K562 (cell line): ENCODE measurements around the gene PHACTR2.

Experiments used
- EZH2 ChIP-seq: IDR thresholded peaks from 2 replicates; pipeline ENCODE4 v1.6.1; 2012; ENCODE audit warnings: low read depth, mild to moderate bottlenecking, inconsistent platforms, low read length, borderline replicate concordance
- MAFG ChIP-seq: fragments of 450-650 bp; conservative IDR thresholded peaks from 2 replicates; pipeline ENCODE4 v1.6.1; 2016; ENCODE audit warnings: missing genetic modification characterization, missing compliant biosample characterization
- PHF20 ChIP-seq: fragments of 450-650 bp; IDR thresholded peaks from 2 replicates; pipeline ENCODE4 v1.6.1; 2018; ENCODE audit not compliant: partially characterized antibody
- POLR2A ChIP-seq: fragments of 450-650 bp; conservative IDR thresholded peaks from 2 replicates; pipeline ENCODE4 v1.6.1; 2016
- POLR2AphosphoS2 ChIP-seq: IDR thresholded peaks from 2 replicates; pipeline ENCODE4 v1.6.1; 2012; ENCODE audit warnings: low read length, improper control_type of control experiment
- POLR2AphosphoS5 ChIP-seq: IDR thresholded peaks from 2 replicates; pipeline ENCODE4 v1.6.1; 2011; ENCODE audit warnings: mild to moderate bottlenecking, low read depth, low read length, moderate library complexity; ENCODE audit not compliant: control insufficient read depth, insufficient read depth
- PTBP1 ChIP-seq: fragments of 200-400 bp; formaldehyde crosslinking; IDR thresholded peaks from 2 replicates; pipeline ENCODE4 v1.6.1; 2017; ENCODE audit warnings: low read depth, low read length
- PYGO2 ChIP-seq: fragments of 450-650 bp; IDR thresholded peaks from 2 replicates; pipeline ENCODE4 v1.6.1; 2016; ENCODE audit warnings: mild to moderate bottlenecking, missing genetic modification characterization, moderate library complexity, missing compliant biosample characterization
- RBM39 ChIP-seq: fragments of 200-400 bp; formaldehyde crosslinking; optimal IDR thresholded peaks from 2 replicates; pipeline ENCODE3; 2018; ENCODE audit warnings: low read depth, low read length
- RNF2 ChIP-seq: sonication (generic); IDR thresholded peaks from 2 replicates; pipeline ENCODE4 v1.6.1; 2016
- TEAD4 ChIP-seq, 2 experiments: sonication (generic) in 1 of 2; formaldehyde crosslinking in 1 of 2; IDR thresholded peaks; 2 replicates each; pipeline versions ENCODE4 v1.6.1 to v1.8.0; 2012 to 2022; ENCODE audit warnings: borderline replicate concordance in 1 of 2, inconsistent platforms in 1 of 2, low read length in 1 of 2, mild to moderate bottlenecking in 1 of 2, missing genetic modification reagents in 1 of 2
- ZBTB8A ChIP-seq: fragments of 450-650 bp; IDR thresholded peaks from 2 replicates; pipeline ENCODE4 v1.6.1; 2018; ENCODE audit warnings: mild to moderate bottlenecking, moderate library complexity; ENCODE audit not compliant: partially characterized antibody
- TF ChIP-seq, protein P1 (sequence below), 3 experiments: IDR thresholded peaks in 2 of 3; conservative IDR thresholded peaks in 1 of 3; 2 replicates each; pipeline ENCODE4 v1.5.1; 2011 to 2012; ENCODE audit warnings: low read length in 3 of 3, mild to moderate bottlenecking in 3 of 3, control low read depth in 2 of 3, improper control_type of control experiment in 1 of 3, inconsistent platforms in 1 of 3, low read depth in 1 of 3, mixed read lengths in 1 of 3, moderate library complexity in 1 of 3; ENCODE audit not compliant: insufficient read depth in 2 of 3
- TF ChIP-seq, protein P2 (sequence below), 3 experiments: fragments of 200-800 bp in 1 of 3; fragments of 250-450 bp in 1 of 3; fragments of 450-650 bp in 1 of 3; sonication (Bioruptor Pico) in 1 of 3; sonication (Bioruptor generic) in 1 of 3; formaldehyde crosslinking in 1 of 3; IDR thresholded peaks; 2 replicates each; pipeline versions ENCODE4 v1.6.1 to v1.8.0; 2016 to 2022; ENCODE audit warnings: mild to moderate bottlenecking in 2 of 3, missing genetic modification characterization in 2 of 3, missing compliant biosample characterization in 1 of 3, moderate library complexity in 1 of 3

DNA sequence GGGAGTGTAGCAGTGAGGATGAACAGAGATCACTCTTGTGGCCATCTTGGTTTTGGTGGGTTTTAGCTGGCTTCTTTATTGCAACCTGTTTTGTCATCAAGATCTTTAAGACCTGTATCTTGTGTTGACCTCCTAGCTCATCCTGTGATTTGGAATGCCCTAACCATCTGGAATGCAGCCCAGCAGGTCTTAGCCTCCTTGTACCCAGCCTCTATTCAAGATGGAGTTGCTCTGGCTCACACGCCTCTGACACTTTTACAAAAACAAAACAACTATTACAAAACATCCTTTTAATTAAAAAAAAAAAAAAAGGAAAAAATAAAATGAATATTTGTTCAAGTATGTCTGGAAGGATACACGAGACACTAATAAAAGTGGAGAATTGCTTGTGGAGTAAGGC is 62.4 kb downstream of the PHACTR2 start:
- TF ChIP-seq POLR2A (no peak), RNF2 (no peak), EZH2 (no peak), POLR2AphosphoS5 (no peak), RBM39 (no peak), TEAD4 (IDR thresholded peaks at IDR 0.05; ENCODE audit: low read length) (no peak), TEAD4 (CRISPR knock-in tag; IDR thresholded peaks at IDR 0.05; ENCODE audit: borderline replicate concordance) (no peak), PTBP1 (no peak), PHF20 (no peak), ZBTB8A (no peak), PYGO2 (no peak), POLR2AphosphoS2 (no peak), MAFG (no peak)
- TF ChIP-seq, protein P1, sequence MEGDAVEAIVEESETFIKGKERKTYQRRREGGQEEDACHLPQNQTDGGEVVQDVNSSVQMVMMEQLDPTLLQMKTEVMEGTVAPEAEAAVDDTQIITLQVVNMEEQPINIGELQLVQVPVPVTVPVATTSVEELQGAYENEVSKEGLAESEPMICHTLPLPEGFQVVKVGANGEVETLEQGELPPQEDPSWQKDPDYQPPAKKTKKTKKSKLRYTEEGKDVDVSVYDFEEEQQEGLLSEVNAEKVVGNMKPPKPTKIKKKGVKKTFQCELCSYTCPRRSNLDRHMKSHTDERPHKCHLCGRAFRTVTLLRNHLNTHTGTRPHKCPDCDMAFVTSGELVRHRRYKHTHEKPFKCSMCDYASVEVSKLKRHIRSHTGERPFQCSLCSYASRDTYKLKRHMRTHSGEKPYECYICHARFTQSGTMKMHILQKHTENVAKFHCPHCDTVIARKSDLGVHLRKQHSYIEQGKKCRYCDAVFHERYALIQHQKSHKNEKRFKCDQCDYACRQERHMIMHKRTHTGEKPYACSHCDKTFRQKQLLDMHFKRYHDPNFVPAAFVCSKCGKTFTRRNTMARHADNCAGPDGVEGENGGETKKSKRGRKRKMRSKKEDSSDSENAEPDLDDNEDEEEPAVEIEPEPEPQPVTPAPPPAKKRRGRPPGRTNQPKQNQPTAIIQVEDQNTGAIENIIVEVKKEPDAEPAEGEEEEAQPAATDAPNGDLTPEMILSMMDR (IDR thresholded peaks at IDR 0.05 in 2 of 3, conservative IDR thresholded peaks at IDR 0.05 in 1 of 3; ENCODE audit: insufficient read depth in 2 of 3, low read depth in 1 of 3, low read length in 3 of 3), result no peak
- TF ChIP-seq, protein P2, sequence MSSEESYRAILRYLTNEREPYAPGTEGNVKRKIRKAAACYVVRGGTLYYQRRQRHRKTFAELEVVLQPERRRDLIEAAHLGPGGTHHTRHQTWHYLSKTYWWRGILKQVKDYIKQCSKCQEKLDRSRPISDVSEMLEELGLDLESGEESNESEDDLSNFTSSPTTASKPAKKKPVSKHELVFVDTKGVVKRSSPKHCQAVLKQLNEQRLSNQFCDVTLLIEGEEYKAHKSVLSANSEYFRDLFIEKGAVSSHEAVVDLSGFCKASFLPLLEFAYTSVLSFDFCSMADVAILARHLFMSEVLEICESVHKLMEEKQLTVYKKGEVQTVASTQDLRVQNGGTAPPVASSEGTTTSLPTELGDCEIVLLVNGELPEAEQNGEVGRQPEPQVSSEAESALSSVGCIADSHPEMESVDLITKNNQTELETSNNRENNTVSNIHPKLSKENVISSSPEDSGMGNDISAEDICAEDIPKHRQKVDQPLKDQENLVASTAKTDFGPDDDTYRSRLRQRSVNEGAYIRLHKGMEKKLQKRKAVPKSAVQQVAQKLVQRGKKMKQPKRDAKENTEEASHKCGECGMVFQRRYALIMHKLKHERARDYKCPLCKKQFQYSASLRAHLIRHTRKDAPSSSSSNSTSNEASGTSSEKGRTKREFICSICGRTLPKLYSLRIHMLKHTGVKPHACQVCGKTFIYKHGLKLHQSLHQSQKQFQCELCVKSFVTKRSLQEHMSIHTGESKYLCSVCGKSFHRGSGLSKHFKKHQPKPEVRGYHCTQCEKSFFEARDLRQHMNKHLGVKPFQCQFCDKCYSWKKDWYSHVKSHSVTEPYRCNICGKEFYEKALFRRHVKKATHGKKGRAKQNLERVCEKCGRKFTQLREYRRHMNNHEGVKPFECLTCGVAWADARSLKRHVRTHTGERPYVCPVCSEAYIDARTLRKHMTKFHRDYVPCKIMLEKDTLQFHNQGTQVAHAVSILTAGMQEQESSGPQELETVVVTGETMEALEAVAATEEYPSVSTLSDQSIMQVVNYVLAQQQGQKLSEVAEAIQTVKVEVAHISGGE (CRISPR knock-in tag; IDR thresholded peaks at IDR 0.05), result no peak
